GM18861 (cell line): ENCODE measurements around the gene CTSW.

ENCODE experiments used
- ATAC-seq: cut with Tn5 transposase; IDR thresholded peaks from one replicate; pipeline ENCODE4 v1.9.1; 2021; ENCODE audit not compliant: unreplicated experiment

CTSW gene

DNA sequence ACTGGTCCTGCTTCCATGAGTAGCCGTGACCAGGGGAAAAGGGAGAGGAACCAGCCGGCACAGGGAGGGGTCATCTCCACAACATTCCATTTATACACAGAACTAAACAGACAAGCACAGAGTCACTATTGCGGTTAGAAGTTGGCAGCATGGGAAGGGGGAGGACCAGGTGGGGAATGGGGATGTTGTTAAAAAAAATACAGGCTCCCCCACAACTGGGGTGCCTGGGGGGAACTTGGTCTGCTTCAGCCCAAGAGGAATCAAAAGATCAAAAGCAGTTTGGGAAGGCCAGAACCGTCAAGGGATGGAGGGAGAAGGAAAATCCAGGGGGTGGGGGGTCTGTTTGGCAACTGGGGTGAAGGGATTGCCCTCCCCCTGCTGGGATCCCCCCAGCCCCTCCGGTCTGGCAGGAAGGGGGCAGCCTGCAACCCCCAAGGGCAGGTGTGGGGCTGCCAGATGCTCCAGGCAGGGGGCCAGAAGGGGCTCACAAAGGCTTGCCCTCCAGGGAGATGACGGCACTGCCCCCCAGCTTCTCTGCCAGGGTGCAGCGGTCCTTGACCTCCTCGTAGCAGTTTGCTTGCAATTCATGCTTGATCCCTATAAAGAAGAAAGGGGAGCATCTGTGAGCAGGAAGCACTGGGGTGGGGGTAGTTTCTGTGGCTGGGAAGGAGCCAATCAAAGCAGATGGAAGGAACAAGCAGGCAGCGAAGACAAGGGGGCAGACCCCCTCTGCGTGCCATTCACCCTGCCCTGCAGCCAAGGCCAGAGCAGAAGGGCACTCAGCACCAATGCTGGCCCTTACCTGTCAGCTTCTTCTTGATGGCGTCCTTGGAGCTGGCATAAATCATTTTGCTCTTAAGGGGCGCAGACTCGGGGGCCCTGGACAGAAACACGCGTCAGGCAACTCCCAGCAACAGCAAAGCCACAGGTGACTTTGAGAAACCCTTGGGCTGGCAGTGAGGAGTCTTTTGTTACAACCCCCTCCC lies 24.5 kb upstream of the CTSW start:
- ATAC-seq = no peak

GRCh38 chr11:65855927-65856363 lies 23.7 kb upstream of the CTSW start:
- no peak for ATAC-seq

- no peak for ATAC-seq
These were observed 22.7 kb upstream of the CTSW start for GRCh38 chr11:65856689-65857499.

GRCh38 chr11:65857500-65857852 lies 22.2 kb upstream of the CTSW start:
- ATAC-seq = no peak

DNA sequence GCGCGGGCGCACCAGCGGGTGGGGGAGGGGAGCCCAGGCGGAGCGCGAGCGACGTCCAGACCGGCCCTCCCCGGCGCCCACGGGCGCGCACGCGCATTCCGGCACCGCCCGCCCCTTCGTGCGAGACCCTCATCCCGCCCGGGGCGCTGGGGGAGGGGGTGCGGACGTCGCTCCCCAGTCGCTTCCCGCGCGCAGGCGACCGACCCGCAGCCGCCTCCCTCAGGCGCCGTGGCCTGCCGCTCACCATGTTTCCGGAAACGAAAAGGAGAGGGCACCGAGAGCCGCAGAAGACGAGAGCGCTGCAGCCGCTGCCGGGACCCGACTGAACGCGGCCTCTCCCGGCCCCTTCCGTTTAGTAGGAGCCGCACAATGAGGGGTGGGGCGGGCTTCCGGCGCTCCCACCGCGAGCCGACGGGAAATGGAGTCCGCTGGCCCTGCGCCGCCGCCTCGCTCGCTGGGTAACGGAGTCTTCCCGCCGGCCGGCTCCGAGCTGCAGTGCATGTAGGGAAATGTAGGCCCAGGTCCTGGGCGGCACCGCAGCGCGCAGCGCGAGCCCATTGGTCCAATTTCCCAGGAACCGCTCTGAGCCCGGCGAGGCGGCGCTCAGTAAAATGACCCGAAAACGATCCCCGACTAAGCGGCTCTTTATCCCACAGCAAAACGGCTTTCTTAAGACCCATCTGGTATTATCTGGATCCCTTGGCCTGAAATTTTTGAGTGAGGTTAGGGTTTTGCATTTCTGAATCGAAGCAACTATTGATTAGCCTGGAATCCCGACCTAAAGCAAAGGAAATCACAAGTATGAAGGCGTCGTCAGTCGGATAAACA lies 21.6 kb upstream of the CTSW start, which contains the start of gene CFL1:
Gene CFL1 (minus strand): TSS at position 328 of the 828 bp plus-strand sequence. CDS start 81 bp downstream, at position 247.
- peak; percentile 41 for ATAC-seq

- no peak for ATAC-seq
These were observed 21.0 kb upstream of the CTSW start for GRCh38 chr11:65858681-65859087.

DNA sequence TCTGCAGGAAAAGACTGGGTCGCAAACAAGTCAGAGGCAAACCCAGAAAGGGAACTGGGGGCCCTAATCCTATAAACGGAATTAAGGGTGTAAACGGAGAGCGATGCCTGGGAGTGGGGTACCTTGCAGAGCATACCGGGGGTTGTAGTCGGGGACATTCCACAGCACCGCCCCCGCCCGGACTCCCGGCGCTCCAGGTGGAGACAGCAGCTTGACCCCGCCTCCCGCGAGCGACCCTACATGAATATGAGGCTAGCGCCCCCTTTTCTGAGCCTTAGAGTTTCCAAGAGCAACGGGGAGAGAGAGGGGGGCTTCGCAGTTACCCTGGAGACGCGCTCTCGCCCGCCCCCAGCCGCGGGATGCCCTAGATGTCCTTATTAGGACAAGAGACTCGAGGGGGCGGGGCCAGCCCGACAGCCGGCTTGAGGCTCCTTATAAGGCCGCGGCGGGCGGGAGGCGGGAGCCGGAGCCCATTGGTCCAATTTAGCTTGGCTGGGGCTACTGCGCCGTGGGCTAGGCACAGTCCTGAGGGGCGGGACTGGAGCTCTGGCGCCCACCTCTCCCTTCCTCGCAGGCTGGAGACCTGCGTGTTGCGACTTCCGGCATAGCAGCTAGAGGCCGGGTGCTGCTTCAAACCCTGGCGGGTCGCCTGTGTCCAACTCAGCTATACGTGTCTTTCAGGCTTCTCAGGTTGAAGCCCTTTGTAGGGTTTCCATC lies 20.4 kb upstream of the CTSW start:
- ATAC-seq = peak; percentile 50

DNA sequence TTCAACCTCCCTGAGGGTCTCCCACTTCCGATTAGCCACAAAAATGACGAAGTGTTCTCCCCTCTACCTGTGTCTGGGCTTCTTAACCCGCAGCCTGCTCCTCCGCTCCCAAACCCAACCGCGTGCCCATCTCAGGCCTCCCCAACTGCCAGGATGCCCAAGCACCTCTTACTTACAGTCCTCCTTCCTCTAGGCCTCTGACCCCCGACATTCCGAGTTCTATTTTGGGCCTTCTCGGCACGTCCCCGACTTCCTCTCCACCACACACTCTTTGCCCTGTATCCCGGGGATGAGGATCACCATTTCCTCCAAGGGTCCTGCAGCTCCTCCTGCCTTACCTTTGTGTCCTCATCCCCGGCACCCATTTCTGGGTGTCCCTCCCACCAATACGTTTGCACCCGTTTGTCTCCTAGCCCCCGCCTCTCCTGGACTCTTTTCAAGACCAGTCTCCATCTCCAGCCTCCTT lies 19.8 kb upstream of the CTSW start:
- no peak for ATAC-seq

- peak; percentile 18 for ATAC-seq
These were observed 19.1 kb upstream of the CTSW start, which contains the start of gene MUS81 for GRCh38 chr11:65860278-65861164. Gene MUS81, plus strand, starts transcription at chr11:65860433. Its CDS starts 321 bp downstream, at chr11:65860754.

GRCh38 chr11:65861165-65861505 lies 18.5 kb upstream of the CTSW start:
- no peak for ATAC-seq

- no peak for ATAC-seq
These were observed 18.0 kb upstream of the CTSW start for GRCh38 chr11:65861533-65862183.

DNA sequence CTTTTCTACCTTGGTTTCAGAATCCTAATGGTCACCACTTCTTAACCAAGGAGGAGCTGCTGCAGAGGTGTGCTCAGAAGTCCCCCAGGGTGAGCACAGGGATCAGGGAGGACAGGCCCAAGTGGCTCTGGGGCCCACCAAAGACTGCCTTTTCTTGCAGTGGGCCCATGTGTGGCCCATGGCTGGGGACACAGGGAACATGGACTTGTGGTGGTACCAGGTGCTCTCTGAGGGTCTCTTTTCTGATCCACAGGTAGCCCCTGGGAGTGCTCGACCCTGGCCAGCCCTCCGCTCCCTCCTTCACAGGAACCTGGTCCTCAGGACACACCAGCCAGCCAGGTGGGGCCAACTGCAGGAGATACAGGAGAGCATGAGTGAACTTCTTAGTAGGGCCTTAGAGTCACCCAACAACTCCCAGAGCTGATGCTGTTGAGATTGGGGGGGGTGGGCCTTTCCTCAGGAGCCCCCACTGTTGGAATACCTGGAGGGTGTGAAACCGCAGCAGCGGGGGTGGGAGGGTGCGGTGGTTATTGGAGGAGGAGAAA lies 17.4 kb upstream of the CTSW start:
- no peak for ATAC-seq

DNA sequence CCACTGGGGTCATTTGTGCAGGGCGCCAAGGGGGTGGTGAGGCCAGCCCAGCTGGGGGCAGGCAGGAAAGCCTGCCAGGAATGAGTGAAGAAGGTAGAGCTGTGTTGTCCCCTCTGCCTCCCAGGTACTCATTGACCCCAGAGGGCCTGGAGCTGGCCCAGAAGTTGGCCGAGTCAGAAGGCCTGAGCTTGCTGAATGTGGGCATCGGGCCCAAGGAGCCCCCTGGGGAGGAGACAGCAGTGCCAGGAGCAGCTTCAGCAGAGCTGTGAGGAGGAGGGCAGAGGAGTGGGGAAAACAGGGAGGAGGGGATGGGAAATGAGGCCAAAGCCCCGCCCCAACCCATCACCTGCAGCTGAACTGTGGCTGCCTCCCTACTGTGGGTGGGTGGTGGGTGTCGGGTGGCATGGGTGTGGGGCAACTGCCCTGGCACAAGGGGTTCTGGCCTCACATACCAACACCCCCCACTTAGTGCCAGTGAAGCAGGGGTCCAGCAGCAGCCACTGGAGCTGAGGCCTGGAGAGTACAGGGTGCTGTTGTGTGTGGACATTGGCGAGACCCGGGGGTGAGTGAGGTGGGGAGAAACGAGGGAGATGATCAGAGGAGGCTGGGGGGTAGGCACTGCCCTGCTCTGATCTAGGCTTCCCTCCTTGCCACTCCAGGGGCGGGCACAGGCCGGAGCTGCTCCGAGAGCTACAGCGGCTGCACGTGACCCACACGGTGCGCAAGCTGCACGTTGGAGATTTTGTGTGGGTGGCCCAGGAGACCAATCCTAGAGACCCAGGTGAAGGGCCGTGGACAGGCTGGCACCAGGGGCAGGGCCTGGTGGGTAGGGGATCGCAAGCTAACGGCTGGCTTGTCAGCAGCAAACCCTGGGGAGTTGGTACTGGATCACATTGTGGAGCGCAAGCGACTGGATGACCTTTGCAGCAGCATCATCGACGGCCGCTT lies 16.4 kb upstream of the CTSW start:
- no peak for ATAC-seq

DNA sequence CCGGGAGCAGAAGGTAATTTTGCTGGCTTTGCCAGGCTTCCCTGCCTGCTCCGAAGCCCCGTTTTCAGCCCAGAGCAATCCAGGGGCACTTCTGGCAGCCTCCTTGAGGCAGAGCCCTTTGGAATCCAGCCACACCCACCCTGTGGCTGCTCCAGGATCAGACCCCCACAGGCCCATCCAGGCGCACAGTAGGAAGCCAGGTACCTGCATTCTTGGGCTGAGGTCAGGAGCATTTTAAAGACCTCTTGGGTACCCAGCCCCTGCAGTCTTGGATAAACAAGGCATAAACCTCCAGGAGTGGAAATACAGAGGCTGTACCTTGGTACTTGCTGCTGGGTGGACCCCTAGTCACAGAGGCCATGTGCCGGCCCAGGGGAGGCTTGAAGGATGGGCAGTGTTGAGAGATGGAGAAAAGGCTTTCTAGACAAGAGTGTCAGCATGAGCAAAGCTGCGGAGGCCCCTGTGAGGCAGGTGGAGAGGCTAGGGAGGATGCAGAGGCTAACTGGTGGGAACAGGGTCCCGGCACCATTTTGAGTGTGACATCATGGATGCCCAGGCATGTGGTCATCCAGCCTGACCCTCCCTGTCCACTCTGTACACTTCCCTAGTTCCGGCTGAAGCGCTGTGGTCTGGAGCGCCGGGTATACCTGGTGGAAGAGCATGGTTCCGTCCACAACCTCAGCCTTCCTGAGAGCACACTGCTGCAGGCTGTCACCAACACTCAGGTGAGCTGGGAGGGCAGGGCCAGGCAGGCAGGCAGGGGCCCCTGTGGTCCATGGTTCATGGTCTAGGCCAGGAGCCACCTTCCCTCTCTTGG lies 15.5 kb upstream of the CTSW start:
- no peak for ATAC-seq

DNA sequence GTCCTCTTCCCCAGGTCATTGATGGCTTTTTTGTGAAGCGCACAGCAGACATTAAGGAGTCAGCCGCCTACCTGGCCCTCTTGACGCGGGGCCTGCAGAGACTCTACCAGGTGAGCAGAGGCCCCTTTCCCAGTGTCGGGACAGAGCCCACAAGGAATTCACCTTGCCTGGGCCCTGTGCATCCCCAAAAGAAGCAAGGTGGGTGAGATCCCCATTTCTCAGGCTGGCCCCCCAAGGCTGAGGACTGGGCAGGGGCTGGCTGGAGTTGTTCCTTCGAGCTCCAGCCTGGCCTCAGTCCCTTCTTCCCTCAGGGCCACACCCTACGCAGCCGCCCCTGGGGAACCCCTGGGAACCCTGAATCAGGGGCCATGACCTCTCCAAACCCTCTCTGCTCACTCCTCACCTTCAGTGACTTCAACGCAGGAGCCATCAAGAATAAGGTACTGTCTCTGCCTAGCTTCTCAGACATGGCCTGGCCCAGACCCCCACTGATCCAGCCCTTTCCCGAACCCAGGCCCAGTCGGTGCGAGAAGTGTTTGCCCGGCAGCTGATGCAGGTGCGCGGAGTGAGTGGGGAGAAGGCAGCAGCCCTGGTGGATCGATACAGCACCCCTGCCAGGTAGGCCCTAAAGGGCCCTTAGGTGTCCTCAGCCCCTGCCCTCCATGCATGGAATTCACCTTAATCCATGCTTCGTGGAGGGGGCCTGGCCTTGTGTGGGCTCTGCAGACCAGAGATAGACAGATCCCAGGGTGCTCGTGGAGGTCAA lies 14.7 kb upstream of the CTSW start:
- ATAC-seq = no peak
